Endothelial cell of umbilical vein (primary cell): ENCODE data around the gene ZDHHC14. TPM values are rescaled to one million over a fixed set of nuclear protein-coding genes. Genes with fewer than 3 reads are reported as not detected.

Experiments used
- BruUV-seq: library from RNA; stranded (reverse); fragments of 400-500 nt; replicated peaks from 2 replicates; lab custom pipeline; 2021; lab: Mats Ljungman, UMichigan
- CTCF ChIA-PET: fragments of 300-600, 350-600 bp; sonication (Branson Sonifier 250); formaldehyde crosslinking; loops from one replicate; lab custom pipeline; 2021; ENCODE audit warnings: antibody characterized with exemption, inconsistent platforms; lab: Charles Lee
- POLR2A ChIA-PET: fragments of 300-600, 350-600 bp; sonication (Branson Sonifier 250); formaldehyde crosslinking; loops from one replicate; lab custom pipeline; 2021; ENCODE audit warnings: antibody characterized with exemption, inconsistent platforms; lab: Charles Lee
- DNase-seq: peaks from one replicate; pipeline ENCODE4 v3.0.0-alpha.2; 2011; ENCODE audit warnings: low read depth, low spot score
- FAIRE-seq: peaks from 2 replicates; lab custom pipeline; 2011; peaks lifted over from hg19 to GRCh38; lab: Jason Lieb, UNC
- H2AFZ ChIP-seq: 2 replicates; pipeline ENCODE4 v1.6.0; 2012; ENCODE audit warnings: low read depth, low read length, control low read depth, inconsistent platforms
- H3K27ac ChIP-seq: 2 replicates; pipeline ENCODE4 v1.5.1; 2011; ENCODE audit warnings: low read depth, mild to moderate bottlenecking, control low read depth, low read length, moderate library complexity; ENCODE audit not compliant: insufficient read depth
- H3K27me3 ChIP-seq, 2 experiments: 2 replicates each; pipeline versions ENCODE4 v1.6.0 to v1.6.1; 2011; ENCODE audit warnings: low read length in 2 of 2, mixed read lengths in 1 of 2; ENCODE audit not compliant: control insufficient read depth in 2 of 2, insufficient read depth in 2 of 2
- H3K36me3 ChIP-seq, 2 experiments: 2 replicates in 1 of 2; 3 replicates in 1 of 2; pipeline ENCODE4 v1.5.1; 2011; ENCODE audit warnings: low read length in 2 of 2, mild to moderate bottlenecking in 1 of 2, moderate library complexity in 1 of 2; ENCODE audit not compliant: control insufficient read depth in 2 of 2, insufficient read depth in 2 of 2; ENCODE audit errors: extremely low read depth in 1 of 2
- H3K4me1 ChIP-seq: 3 replicates; pipeline ENCODE4 v1.5.1; 2011; ENCODE audit warnings: mild to moderate bottlenecking, low read length; ENCODE audit not compliant: control insufficient read depth, insufficient read depth; ENCODE audit errors: extremely low read depth
- H3K4me2 ChIP-seq: 2 replicates; pipeline ENCODE4 v1.6.1; 2011; ENCODE audit warnings: low read length, control low read depth, mixed read lengths; ENCODE audit not compliant: insufficient read depth
- H3K4me3 ChIP-seq, 3 experiments: fragments of 200-600 bp in 1 of 3; sonication (generic), shearing (Covaris generic) in 1 of 3; replicated peaks in 1 of 3; 2 replicates each; pipeline ENCODE4 v1.5.1; 2011 to 2016; ENCODE audit warnings: control low read depth in 3 of 3, low read length in 3 of 3, mild to moderate bottlenecking in 2 of 3, inconsistent platforms in 1 of 3, low read depth in 1 of 3, moderate library complexity in 1 of 3; ENCODE audit not compliant: insufficient read depth in 1 of 3
- H3K79me2 ChIP-seq: 2 replicates; pipeline ENCODE4 v1.6.0; 2012; ENCODE audit warnings: low read length, inconsistent platforms; ENCODE audit not compliant: control insufficient read depth, insufficient read depth
- H3K9ac ChIP-seq: replicated peaks from 2 replicates; pipeline ENCODE3; 2011; ENCODE audit warnings: low read length, control low read depth; ENCODE audit not compliant: insufficient read depth; ENCODE audit errors: extremely low read depth
- H3K9me1 ChIP-seq: replicated peaks from 3 replicates; pipeline ENCODE4 v1.6.0; 2011; ENCODE audit warnings: mild to moderate bottlenecking, low read length; ENCODE audit not compliant: control insufficient read depth, insufficient read depth; ENCODE audit errors: extremely low read depth
- H3K9me3 ChIP-seq: replicated peaks from 2 replicates; pipeline ENCODE4 v1.5.1; 2012; ENCODE audit warnings: low read length, inconsistent platforms; ENCODE audit not compliant: control insufficient read depth, insufficient read depth
- H4K20me1 ChIP-seq: replicated peaks from 2 replicates; pipeline ENCODE3; 2011; ENCODE audit warnings: mild to moderate bottlenecking, low read length; ENCODE audit not compliant: control insufficient read depth, insufficient read depth; ENCODE audit errors: extremely low read depth
- CTCF ChIP-seq, 2 donors: IDR thresholded peaks; 1 replicate in 1 of 2; 2 replicates in 1 of 2; pipeline ENCODE4 v1.5.1; 2011; ENCODE audit warnings: low read length in 2 of 2, mild to moderate bottlenecking in 2 of 2, moderate library complexity in 2 of 2, control low read depth in 1 of 2, inconsistent platforms in 1 of 2, low read depth in 1 of 2; ENCODE audit not compliant: insufficient read depth in 1 of 2; ENCODE audit errors: extremely low read depth in 1 of 2
- EZH2 ChIP-seq: IDR thresholded peaks from 2 replicates; pipeline ENCODE4 v1.6.1; 2012; ENCODE audit warnings: borderline replicate concordance, low read depth, mild to moderate bottlenecking, moderate library complexity, low read length, inconsistent platforms; ENCODE audit not compliant: severe bottlenecking
- FOS ChIP-seq: IDR thresholded peaks from 2 replicates; pipeline ENCODE4 v1.6.1; 2011; ENCODE audit warnings: mild to moderate bottlenecking, low read length, moderate library complexity, borderline replicate concordance; ENCODE audit not compliant: insufficient read depth
- GATA2 ChIP-seq: IDR thresholded peaks from 2 replicates; pipeline ENCODE4 v1.7.0; 2011; ENCODE audit warnings: low read depth, mild to moderate bottlenecking, moderate library complexity, mixed read lengths, low read length; ENCODE audit not compliant: insufficient read length, insufficient read depth
- JUN ChIP-seq: IDR thresholded peaks from 2 replicates; pipeline ENCODE4 v1.6.1; 2011; ENCODE audit warnings: borderline replicate concordance, low read depth; ENCODE audit not compliant: insufficient read length, insufficient read depth
- MYC ChIP-seq: IDR thresholded peaks from one replicate; pipeline ENCODE4 v1.6.1; 2011; ENCODE audit warnings: mild to moderate bottlenecking, low read depth, low read length
- POLR2A ChIP-seq: IDR thresholded peaks from 2 replicates; pipeline ENCODE4 v1.6.1; 2012; ENCODE audit warnings: low read depth, mild to moderate bottlenecking, control low read depth, low read length
- POLR2AphosphoS5 ChIP-seq: IDR thresholded peaks from 2 replicates; pipeline ENCODE4 v1.6.1; 2012; ENCODE audit warnings: low read depth, mild to moderate bottlenecking, control low read depth, low read length, moderate library complexity; ENCODE audit not compliant: insufficient read depth
- dilution Hi-C: fragments of 300-500 bp; cut with MboI; formaldehyde crosslinking; loops from one replicate; pipeline ENCODE4 v1.15.0; 2019; ENCODE audit warnings: low sequenced_read_pairs; ENCODE audit not compliant: extremely low pct_ligation_motif_present
- intact Hi-C: fragments of 100-400 bp; cut with micrococcal nuclease; formaldehyde crosslinking; loops from one replicate; pipeline ENCODE4 v1.10.0; 2022
- polyA plus RNA-seq, 4 experiments: library from polyadenylated mRNA; depleted of rRNA in 3 of 4; stranded (reverse) in 3 of 4; unstranded in 1 of 4; fragments of >200 nt; gene quantifications; 2 replicates each; pipeline versions ENCODE4 v1.2.1 to v1.2.3, GENCODE V29; 2011 to 2012; ENCODE audit warnings: missing spikeins in 1 of 4
- total RNA-seq: library from RNA; stranded (reverse); gene quantifications from 2 replicates; pipeline ENCODE4 v1.2.3, GENCODE V29; 2021
- TF ChIP-seq, protein P1 (sequence below): IDR thresholded peaks from 2 replicates; pipeline ENCODE4 v1.6.1; 2011; ENCODE audit not compliant: insufficient read depth, insufficient read length

The ZDHHC14 gene
- total and polyA plus RNA-seq, 2 donors (not counting 3 experiments of a cell fraction or from before 2014, with no cell fraction given): 23.0 to 25.6 TPM

DNA sequence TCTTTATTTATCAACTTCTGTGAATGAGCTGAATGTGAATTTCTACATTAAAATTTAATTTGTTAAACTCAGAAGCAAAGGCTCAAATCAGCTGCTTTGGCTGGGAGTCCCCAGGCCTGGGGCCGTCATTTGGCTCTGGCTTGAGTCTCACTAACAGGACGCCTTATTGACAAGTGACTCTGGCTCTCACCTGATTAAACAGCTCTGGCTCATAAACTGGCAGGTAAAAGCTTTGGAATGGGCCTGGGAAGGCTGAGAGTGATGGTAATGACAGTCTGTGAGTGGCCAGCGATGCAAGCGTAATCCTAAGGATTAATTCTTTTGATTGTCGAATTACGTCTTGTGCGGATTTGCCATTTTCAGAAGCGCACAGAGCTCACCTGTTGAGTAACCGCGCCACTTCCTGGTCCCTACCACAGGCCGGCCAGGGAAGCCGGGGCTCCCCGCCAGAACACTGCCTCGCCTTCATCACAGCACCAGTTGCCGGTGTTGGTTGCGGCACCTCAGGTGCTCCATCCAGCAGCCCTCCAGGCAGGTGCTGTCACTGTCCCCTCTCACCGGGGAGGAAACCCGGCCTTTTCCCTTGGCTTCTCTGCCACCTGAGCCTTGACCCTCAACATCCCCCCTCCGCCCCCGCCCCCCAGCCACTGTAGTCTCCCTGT lies 110.7 kb downstream of the ZDHHC14 start:
- POLR2A ChIA-PET: no interaction called here
- BruUV-seq: no TSS peak

More for the DNA sequence above, 110.7 kb downstream of the ZDHHC14 start:
- dilution Hi-C loops: no loop called here
- Histone ChIP-seq H3K9me1 (no peaks in the 10 kb centered on the region), H3K9me3 (no peaks in the 10 kb centered on the region), H3K4me2 (no peak overlapping the region), H3K4me3 (no peak overlapping the region), H3K4me1 (peaks cover 15% of the 10 kb centered on the region), H3K9ac (no peak overlapping the region), H2AFZ (no peak overlapping the region), H3K79me2 (no peaks in the 10 kb centered on the region), H3K27ac (no peak overlapping the region), H3K27me3 (no peaks in the 10 kb centered on the region), H3K36me3 (no peaks in the 10 kb centered on the region), H4K20me1 (no peaks in the 10 kb centered on the region)
- FAIRE-seq: no peak
- no peak for DNase-seq
- intact Hi-C loops: no loop called here
- no peak for TF ChIP-seq EZH2
- TF ChIP-seq POLR2A: no peak
- TF ChIP-seq MYC: no peak
- TF ChIP-seq GATA2: no peak
- TF ChIP-seq, protein P1, sequence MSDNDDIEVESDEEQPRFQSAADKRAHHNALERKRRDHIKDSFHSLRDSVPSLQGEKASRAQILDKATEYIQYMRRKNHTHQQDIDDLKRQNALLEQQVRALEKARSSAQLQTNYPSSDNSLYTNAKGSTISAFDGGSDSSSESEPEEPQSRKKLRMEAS: no peak
- no peak for TF ChIP-seq FOS
- no peak for TF ChIP-seq POLR2AphosphoS5
- TF ChIP-seq JUN: no peak
- TF ChIP-seq CTCF (IDR thresholded peaks at IDR 0.05; ENCODE audit: extremely low read depth in 1 of 2, insufficient read depth in 1 of 2, low read depth in 1 of 2, low read length in 2 of 2): no peak
- CTCF ChIA-PET: no interaction called here
